GM23338 (cell line): Measurements from ENCODE around the gene ZC3H7A. TPM values are rescaled to one million over a fixed set of nuclear protein-coding genes. Genes with fewer than 3 reads are reported as not detected.

ENCODE experiments used
- ATAC-seq: fragments of 200-7000 bp; cut with Tn5 transposase; 3 replicates; pipeline ENCODE4 v1.9.1; 2020
- DNase-seq: peaks from one replicate; pipeline ENCODE4 v3.0.0-alpha.2; 2015; ENCODE audit warnings: low spot score
- H2AFZ ChIP-seq: fragments of 200-600 bp; sonication (generic); 2 replicates; pipeline ENCODE4 v1.8.0; 2016; ENCODE audit warnings: antibody characterized with exemption, mild to moderate bottlenecking, moderate library complexity
- H3F3A ChIP-seq: fragments of 200-600 bp; sonication (generic); replicated peaks from 2 replicates; pipeline ENCODE4 v1.8.0; 2017; ENCODE audit warnings: antibody characterized with exemption, mixed run types, low read depth
- H3K27ac ChIP-seq: fragments of 200-600 bp; sonication (generic); 2 replicates; pipeline ENCODE4 v1.6.1; 2016; ENCODE audit warnings: low read depth
- H3K27me3 ChIP-seq: fragments of 200-600 bp; sonication (generic); 2 replicates; pipeline ENCODE4 v1.8.0; 2016; ENCODE audit warnings: mild to moderate bottlenecking, mixed run types, moderate library complexity; ENCODE audit not compliant: insufficient read depth
- H3K36me3 ChIP-seq: fragments of 200-600 bp; sonication (generic); 2 replicates; pipeline ENCODE4 v1.8.0; 2016; ENCODE audit warnings: mild to moderate bottlenecking; ENCODE audit not compliant: insufficient read depth
- H3K4me1 ChIP-seq: fragments of 200-600 bp; sonication (generic); 2 replicates; pipeline ENCODE4 v1.8.0; 2016; ENCODE audit warnings: mild to moderate bottlenecking, moderate library complexity; ENCODE audit not compliant: insufficient read depth
- H3K4me2 ChIP-seq: fragments of 200-600 bp; sonication (generic); 2 replicates; pipeline ENCODE4 v1.7.1; 2017; ENCODE audit warnings: mixed run types
- H3K4me3 ChIP-seq: fragments of 200-600 bp; sonication (generic); 2 replicates; pipeline ENCODE4 v1.6.1; 2016; ENCODE audit warnings: mixed run types
- H3K79me2 ChIP-seq: fragments of 200-600 bp; sonication (generic); replicated peaks from 2 replicates; pipeline ENCODE4 v1.8.0; 2017; ENCODE audit warnings: mild to moderate bottlenecking; ENCODE audit not compliant: insufficient read depth
- H3K9me2 ChIP-seq: fragments of 200-600 bp; sonication (generic); 2 replicates; pipeline ENCODE4 v1.8.0; 2017; ENCODE audit not compliant: insufficient read depth
- H4K20me1 ChIP-seq: fragments of 200-600 bp; sonication (generic); replicated peaks from 2 replicates; pipeline ENCODE4 v1.8.0; 2017; ENCODE audit warnings: mild to moderate bottlenecking; ENCODE audit not compliant: insufficient read depth
- H3K27ac Mint-ChIP-seq: 2 replicates; pipeline ENCODE4 v1.8.0; 2020; ENCODE audit warnings: inconsistent platforms, mild to moderate bottlenecking, moderate library complexity, mixed read lengths
- H3K27me3 Mint-ChIP-seq: 3 replicates; pipeline ENCODE4 v1.8.0; 2022; ENCODE audit warnings: low read depth, mild to moderate bottlenecking, moderate library complexity, mixed read lengths, inconsistent platforms; ENCODE audit not compliant: insufficient read depth, poor library complexity
- H3K36me3 Mint-ChIP-seq: 3 replicates; pipeline ENCODE4 v1.8.0; 2021; ENCODE audit warnings: low read depth, mild to moderate bottlenecking, inconsistent platforms, moderate library complexity, mixed read lengths
- H3K4me1 Mint-ChIP-seq: 3 replicates; pipeline ENCODE4 v1.8.0; 2020; ENCODE audit warnings: mild to moderate bottlenecking, inconsistent platforms, mixed read lengths
- H3K4me3 Mint-ChIP-seq: 3 replicates; pipeline ENCODE4 v1.8.0; 2021; ENCODE audit warnings: moderate library complexity, mild to moderate bottlenecking, inconsistent platforms, mixed read lengths
- H3K9me3 Mint-ChIP-seq: 3 replicates; pipeline ENCODE4 v1.8.0; 2020; ENCODE audit warnings: moderate library complexity, mild to moderate bottlenecking, inconsistent platforms, mixed read lengths
- CREB1 ChIP-seq: fragments of 250-450 bp; sonication (Bioruptor Pico); IDR thresholded peaks from 2 replicates; pipeline ENCODE4 v1.5.0; 2020; ENCODE audit warnings: low read depth, mild to moderate bottlenecking, moderate library complexity
- CTCF ChIP-seq, 2 experiments: fragments of 200-600 bp in 1 of 2; sonication (generic) in 1 of 2; conservative IDR thresholded peaks; 2 replicates each; pipeline versions ENCODE4 v1.5.1 to v1.6.1; 2016 to 2017; ENCODE audit warnings: antibody characterized with exemption in 2 of 2, low read depth in 2 of 2, mild to moderate bottlenecking in 2 of 2, moderate library complexity in 1 of 2
- ETS1 ChIP-seq: IDR thresholded peaks from 2 replicates; pipeline ENCODE4 v1.6.1; 2016; ENCODE audit warnings: antibody characterized with exemption
- EZH2 ChIP-seq: fragments of 200-600 bp; sonication (generic); IDR thresholded peaks from one replicate; pipeline ENCODE4 v1.8.0; 2017; ENCODE audit warnings: antibody characterized with exemption, mild to moderate bottlenecking, low read depth; ENCODE audit not compliant: unreplicated experiment
- EZH2phosphoT487 ChIP-seq: fragments of 200-600 bp; sonication (generic); IDR thresholded peaks from one replicate; pipeline ENCODE4 v1.8.1; 2018; ENCODE audit warnings: antibody characterized with exemption; ENCODE audit not compliant: unreplicated experiment
- NANOG ChIP-seq: IDR thresholded peaks from 2 replicates; pipeline ENCODE4 v1.6.1; 2016; ENCODE audit warnings: antibody characterized with exemption, borderline replicate concordance
- POLR2AphosphoS5 ChIP-seq: IDR thresholded peaks from 2 replicates; pipeline ENCODE4 v1.6.1; 2016; ENCODE audit warnings: antibody characterized with exemption, low read depth
- REST ChIP-seq: IDR thresholded peaks from one replicate; pipeline ENCODE4 v1.6.1; 2018; ENCODE audit warnings: antibody characterized with exemption; ENCODE audit not compliant: unreplicated experiment
- STAT1 ChIP-seq: IDR thresholded peaks from one replicate; pipeline ENCODE4 v1.6.1; 2016; ENCODE audit warnings: antibody characterized with exemption; ENCODE audit not compliant: unreplicated experiment
- ZNF114 ChIP-seq: fragments of 250-450 bp; sonication (Bioruptor Pico); IDR thresholded peaks from 2 replicates; pipeline ENCODE4 v1.5.0; 2020; ENCODE audit warnings: mild to moderate bottlenecking, moderate library complexity
- polyA plus RNA-seq: library from polyadenylated mRNA; unstranded; fragments of >200 nt; fragmentation: Nextera tagmentation; extraction: Ambion mirVana; gene quantifications from 2 replicates; pipeline ENCODE4 v1.2.1, GENCODE V29; 2016
- total RNA-seq: library from RNA; depleted of rRNA; stranded (reverse); fragments of >200 nt; shearing (Covaris generic); gene quantifications from 2 replicates; pipeline ENCODE4 v1.2.3, GENCODE V29; 2014

ZC3H7A gene
- total and polyA plus RNA-seq, 2 experiments from 2014 or later = 32.7 to 42.2 TPM

GRCh38 chr16:11792410-11793241 is 4.4 kb downstream of the ZC3H7A start (continued):
- no peak for TF ChIP-seq REST
- TF ChIP-seq CREB1 = no peak
- no peak for TF ChIP-seq STAT1
- no peak for TF ChIP-seq ETS1
- no peak for TF ChIP-seq POLR2AphosphoS5
- no peak for TF ChIP-seq CTCF (conservative IDR thresholded peaks at IDR 0.05; ENCODE audit: low read depth in 2 of 2)
- no peak for TF ChIP-seq EZH2
- TF ChIP-seq EZH2phosphoT487 = no peak
- no peak for TF ChIP-seq NANOG

GRCh38 chr16:11791144-11791828 is 5.8 kb downstream of the ZC3H7A start:
- no peaks in the 10 kb centered on the region for H3K9me2 ChIP-seq
- Mint-ChIP-seq H3K27me3 (no peaks in the 10 kb centered on the region), H3K9me3 (no peaks in the 10 kb centered on the region; the same call in 2 of the 3 replicates), H3K4me1 (peaks cover 21% of the 10 kb centered on the region; the same call in 2 of the 3 replicates), H3K36me3 (peaks cover 18% of the 10 kb centered on the region), H3K4me3 (no peak overlapping the region; the same call in 2 of the 3 replicates), H3K27ac (peak overlapping the region; percentile 86)
- no peak overlapping the region for H2AFZ ChIP-seq
- H3K27ac ChIP-seq = peak overlapping the region; percentile 74; the same call in 1 of the 2 replicates
- peaks cover 51% of the 10 kb centered on the region for H4K20me1 ChIP-seq
- H3K4me2 ChIP-seq = no peak overlapping the region
- peaks cover 100% of the 10 kb centered on the region for H3K79me2 ChIP-seq
- no peaks in the 10 kb centered on the region for H3K27me3 ChIP-seq
- H3K4me1 ChIP-seq = peaks cover 6% of the 10 kb centered on the region; the same call in 1 of the 2 replicates
- ATAC-seq = no peak
- TF ChIP-seq CREB1 (no peak), ZNF114 (CRISPR knock-in tag) (no peak), EZH2 (no peak), EZH2phosphoT487 (no peak)
- H3K36me3 ChIP-seq = no peaks in the 10 kb centered on the region
- 0 out of 2 replicates have a peak, but pooled peaks cover 3% of the 10 kb centered on the region for H3F3A ChIP-seq
- DNase-seq = no peak
- no peak overlapping the region for H3K4me3 ChIP-seq
